Measurements from ENCODE around the gene GLB1L2.

The GLB1L2 gene

DNA sequence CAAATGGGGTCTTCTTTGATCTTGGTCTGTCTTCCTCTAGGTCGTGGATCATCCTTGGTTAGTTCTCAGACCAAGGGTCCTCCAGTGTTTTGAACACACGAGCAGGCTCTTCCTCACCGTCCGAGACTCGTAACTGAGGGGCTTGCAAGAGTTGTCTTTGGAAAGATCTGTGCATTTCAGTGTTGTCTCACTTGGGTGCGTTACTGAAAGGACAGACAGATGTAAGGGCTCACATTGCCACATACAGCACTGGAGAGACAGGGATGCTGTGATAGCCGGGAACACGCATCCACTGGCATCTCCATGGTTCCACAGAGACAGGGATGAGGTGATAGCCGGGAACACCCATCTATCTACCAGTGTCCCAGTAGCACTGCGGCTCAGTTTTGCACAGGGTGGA, 15.7 kb downstream of the GLB1L2 start:
- no peak for DNase-seq (ENCODE audit: low read depth)

DNA sequence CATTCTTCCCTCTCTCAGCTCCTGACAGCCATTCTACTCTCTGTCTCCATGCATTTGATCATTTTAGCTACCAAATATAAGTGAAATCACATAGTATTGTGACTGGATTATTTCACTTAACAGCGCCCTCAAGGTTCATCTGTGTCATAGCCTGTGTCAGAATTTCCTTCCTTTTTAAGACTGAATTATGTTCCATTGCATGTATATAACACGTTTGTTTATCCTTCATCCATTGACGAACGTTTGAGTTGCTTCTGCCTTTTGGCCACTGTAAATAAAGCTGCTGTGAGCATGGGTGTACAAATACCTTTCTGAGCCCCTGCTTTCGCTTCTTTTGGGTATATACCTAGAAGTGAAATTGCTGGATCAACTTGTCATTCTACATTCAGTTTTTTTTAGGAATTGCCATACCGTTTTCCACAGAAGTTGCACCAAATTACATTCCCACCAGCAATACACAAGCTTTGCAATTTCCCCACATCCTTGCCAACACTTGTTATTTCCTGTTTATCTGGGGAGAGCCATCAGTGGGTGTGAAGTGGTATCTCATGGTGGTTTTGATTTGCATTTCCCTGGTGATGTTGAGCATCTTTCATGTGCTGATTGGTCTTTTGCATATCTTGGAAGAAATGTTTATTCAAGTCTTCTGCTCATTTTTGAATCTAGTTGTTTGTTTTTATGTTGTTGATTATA, 17.5 kb downstream of the GLB1L2 start:
- DNase-seq (ENCODE audit: low read depth): no peak

DNA sequence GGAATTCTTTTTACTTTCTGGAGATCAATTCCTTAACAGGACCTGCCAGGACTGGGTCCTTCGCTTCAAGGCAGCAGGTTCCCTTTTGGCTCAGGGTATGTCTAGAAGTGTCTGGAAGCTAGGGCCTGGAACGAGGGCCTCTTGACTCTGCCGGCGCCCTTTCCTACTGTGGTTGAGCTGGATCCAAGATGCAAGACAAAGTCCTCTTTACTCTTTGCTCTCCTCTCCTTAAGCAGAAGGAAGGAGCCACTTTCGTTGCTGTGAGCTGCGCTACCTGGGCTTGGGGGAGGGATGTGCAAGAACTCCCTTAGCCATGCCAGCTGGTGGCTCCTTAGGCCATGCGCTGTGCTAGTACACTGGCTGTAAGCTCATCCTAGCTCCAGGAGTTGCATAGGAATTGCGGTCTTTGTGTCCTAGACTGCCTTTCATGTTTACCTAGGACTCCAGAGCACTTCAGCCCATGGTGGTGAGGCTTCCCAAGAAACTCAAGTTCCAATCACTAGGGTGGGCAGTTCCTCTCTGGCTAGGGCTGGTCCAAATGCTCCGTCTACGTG, 18.1 kb downstream of the GLB1L2 start:
- DNase-seq (ENCODE audit: low read depth): no peak

GRCh38 chr11:134350381-134350780, 18.6 kb downstream of the GLB1L2 start:
- no peak for DNase-seq (ENCODE audit: low read depth)

DNA sequence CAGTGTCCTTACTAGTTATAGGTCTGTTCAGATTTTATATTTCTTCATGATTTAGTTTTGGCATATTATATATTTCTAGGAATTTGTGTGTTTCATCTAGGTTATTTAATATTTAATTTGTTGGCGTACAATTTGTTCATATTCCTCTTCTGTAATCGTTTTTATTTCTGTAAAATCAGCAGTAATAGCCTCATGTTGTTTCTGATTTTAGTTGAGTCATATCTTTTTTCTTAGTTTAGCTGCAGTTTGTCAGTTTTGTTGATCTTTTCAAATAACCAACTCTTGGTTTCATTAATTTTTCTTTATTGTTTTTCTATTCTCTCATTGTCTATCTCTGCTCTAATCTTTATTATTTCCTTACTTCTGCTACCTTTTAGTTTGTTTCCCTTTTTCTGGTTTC, 20.3 kb downstream of the GLB1L2 start:
- DNase-seq (ENCODE audit: low read depth): no peak

- no peak for DNase-seq (ENCODE audit: low read depth)
Observed at GRCh38 chr11:134355136-134355535, 23.3 kb downstream of the GLB1L2 start.

GRCh38 chr11:134355656-134356055, 23.9 kb downstream of the GLB1L2 start:
- DNase-seq (ENCODE audit: low read depth): no peak

- DNase-seq (ENCODE audit: low read depth): no peak
Observed at GRCh38 chr11:134356656-134357544, 25.1 kb downstream of the GLB1L2 start.

DNA sequence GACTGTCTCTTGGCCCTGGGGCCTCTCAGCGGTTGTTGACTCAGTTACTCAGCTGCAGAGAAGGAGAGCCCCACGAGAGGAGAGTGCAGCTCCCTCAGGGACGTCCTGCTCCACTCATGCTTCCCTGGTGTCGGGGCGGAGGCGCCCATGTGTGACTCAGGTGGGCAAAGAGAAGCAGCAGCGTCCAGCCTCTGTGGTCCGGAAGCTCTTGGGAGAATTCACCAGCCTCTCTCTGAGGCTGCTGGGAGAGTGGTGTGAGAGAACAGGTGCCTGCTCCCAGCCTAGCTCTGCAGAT, 25.7 kb downstream of the GLB1L2 start:
- DNase-seq (ENCODE audit: low read depth): no peak

DNA sequence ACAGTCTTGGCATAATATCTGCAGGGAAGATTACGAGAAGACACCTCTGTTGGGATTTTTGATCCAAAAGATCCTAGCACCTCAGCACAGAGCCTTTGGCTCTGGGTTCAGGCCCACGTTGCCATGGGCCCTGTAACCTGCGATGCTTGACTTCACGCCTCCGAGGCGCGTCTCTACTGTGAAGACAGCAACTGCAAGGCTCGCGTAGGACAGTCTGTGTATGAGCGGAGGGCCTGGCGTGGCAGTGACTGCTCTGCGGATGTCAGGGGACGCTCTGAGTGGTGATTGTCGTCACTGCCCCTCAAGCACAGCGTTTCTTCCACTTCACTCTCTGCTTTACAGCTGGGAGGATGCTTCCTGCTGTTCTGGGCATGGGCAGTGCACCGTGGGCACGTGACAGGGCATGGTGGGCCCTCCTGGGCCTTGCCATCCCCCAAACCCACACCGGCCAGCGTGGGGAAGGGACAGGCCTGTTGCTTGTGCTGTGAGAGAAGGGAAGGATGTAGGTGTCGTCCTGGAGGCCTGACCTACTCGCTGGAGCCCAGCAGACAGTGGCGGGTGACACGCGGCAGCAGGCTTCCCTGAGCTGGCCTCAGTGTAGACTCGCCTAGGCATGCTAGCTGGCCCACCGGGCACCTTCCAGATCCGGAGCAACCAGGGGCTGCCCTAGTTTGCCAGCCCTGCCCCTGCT, 26.5 kb downstream of the GLB1L2 start:
- no peak for DNase-seq (ENCODE audit: low read depth)

DNA sequence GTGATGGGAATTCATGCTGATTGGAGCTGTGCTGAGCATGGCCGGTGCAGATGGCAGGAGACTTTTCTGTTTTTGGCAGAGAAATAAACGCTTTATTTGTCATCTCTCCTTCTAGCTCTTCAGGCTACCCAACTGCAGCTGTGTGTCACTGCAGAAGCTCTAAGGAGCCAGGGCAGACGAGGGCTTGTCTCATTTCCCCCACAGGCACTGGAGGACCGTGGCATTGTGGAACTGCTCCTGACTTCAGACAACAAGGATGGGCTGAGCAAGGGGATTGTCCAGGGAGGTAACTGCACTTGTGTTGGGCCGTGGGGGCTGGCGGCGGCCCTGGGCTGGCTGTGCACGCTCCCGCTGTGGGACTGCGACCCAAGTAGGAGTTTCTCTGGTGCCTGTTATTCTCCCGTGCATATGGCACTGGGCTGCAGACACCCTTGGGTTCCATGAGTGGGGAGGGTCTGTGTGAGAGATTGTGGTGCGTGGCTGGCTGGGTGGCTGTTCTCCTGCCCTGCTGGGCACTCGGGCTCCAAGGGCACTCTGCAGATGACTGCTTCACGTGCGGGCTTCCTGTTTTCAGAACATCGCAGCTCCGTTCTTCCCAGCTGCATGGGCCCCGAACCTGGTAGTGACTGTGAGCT, 27.2 kb downstream of the GLB1L2 start:
- no peak for DNase-seq (ENCODE audit: low read depth)

DNA sequence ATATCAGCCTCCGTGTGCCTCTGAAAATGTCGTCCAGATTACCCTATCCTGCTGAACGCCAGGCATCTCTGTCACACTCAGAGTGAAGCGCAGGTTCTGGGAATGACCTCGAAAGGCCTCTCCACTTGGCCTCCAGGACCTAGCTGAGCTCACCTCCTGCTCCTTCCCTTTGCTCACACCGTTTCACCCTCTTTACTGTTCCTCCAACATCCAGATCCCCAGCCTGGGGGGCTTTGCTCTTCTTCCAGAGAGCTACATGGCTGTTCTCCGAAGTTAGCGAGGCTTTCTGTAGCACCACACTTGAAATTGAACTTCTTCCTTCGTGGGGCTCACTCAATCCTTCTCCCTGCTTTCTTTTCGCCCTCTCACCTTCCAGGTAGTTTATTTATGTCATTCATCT, 27.9 kb downstream of the GLB1L2 start:
- no peak for DNase-seq (ENCODE audit: low read depth)

- DNase-seq (ENCODE audit: low read depth): peak; percentile 50
Observed at GRCh38 chr11:134360050-134360835, 28.5 kb downstream of the GLB1L2 start.

GRCh38 chr11:134361661-134362060, 29.9 kb downstream of the GLB1L2 start:
- no peak for DNase-seq (ENCODE audit: low read depth)

DNA sequence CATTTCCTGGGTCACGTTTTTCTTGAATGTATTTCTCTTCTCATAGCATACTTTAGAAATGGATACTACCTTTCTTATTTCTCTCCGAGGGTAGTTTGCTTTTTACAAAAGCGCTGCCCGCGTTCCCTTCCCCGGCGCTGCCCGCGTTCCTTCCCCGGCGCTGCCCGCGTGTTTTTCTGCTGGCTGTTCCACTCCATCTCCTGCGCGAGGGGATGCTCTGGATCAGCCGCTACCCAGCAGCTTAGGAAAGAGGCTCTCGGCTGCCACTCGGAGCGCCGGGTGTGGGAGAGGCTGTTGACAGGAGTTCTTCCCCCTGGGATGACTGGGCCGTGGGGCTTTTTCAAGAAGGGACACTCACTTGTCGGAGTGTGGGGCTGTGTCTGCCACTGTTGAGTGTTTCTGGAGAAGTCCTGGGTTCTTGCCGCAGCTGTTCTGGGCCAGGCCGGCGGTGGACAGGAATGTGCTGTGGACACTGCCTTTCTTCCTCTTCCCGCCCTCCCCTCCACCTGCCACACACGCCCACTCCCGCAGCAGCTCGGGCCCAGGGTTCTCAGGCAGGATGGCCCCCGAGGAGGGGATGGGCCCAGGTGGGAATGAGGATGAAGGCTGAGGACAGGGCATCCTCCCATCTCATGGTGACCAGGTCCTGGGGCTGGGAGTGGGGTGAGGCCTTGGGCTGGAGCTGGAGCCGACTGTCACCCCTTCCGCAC, 30.6 kb downstream of the GLB1L2 start:
- DNase-seq (ENCODE audit: low read depth): no peak

DNA sequence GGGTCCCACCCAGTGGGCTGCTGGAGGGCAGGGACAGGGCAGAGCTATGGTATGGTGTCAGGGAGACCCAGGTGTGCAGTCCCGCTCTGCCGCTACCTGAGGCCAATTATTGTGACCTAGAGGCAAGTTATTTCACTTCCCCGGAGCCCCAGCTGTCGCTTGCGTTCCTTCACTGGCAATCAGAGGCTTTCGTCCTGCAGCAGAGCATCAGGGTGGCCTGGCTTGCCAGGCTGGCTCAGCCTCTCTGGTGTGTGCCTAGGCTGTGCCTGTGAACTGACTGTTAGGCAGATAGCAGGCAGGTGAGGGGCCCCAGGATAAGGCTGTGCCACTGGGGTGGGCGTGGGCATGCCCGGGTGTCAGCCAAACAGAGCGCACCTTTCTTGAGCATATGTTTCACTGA, 31.4 kb downstream of the GLB1L2 start:
- DNase-seq (ENCODE audit: low read depth): no peak

GRCh38 chr11:134363592-134363991, 31.8 kb downstream of the GLB1L2 start:
- no peak for DNase-seq (ENCODE audit: low read depth)

DNA sequence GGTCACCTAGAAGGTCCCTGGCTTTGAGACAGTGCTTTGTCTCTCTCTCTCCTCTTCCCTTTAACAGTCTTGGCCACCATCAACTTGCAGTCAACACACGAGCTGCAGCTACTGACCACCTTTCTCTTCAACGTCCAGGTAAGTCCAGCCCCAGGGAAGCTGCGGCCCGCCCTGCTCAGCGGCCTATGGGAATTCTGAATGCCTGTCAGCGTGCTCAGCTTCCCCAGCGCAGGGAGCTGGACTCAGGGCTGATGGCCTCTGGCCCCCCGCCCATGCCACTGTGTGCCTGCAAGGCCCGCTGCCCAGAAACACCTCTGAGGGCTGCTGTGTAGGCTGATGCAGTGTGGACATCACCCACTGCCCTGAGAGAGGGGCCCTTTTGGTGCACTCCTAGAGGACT, 32.5 kb downstream of the GLB1L2 start:
- no peak for DNase-seq (ENCODE audit: low read depth)

- DNase-seq (ENCODE audit: low read depth): no peak
Observed at GRCh38 chr11:134365011-134365925, 33.5 kb downstream of the GLB1L2 start.

GRCh38 chr11:134366254-134366653, 34.5 kb downstream of the GLB1L2 start:
- DNase-seq (ENCODE audit: low read depth): no peak

All from T follicular helper cell (primary cell).